GM08714 (cell line): ENCODE measurements around the gene USP2.

ENCODE experiments used
- H3K4me3 ChIP-seq: fragments of 200-500 bp; sonication (Bioruptor generic); 2 replicates; pipeline ENCODE4 v1.5.1; 2014; ENCODE audit warnings: mild to moderate bottlenecking, low read length, inconsistent platforms
- ZNF274 ChIP-seq: IDR thresholded peaks from 2 replicates; pipeline ENCODE4 v1.6.1; 2012; ENCODE audit warnings: mild to moderate bottlenecking, low read depth, low read length

Gene USP2

DNA sequence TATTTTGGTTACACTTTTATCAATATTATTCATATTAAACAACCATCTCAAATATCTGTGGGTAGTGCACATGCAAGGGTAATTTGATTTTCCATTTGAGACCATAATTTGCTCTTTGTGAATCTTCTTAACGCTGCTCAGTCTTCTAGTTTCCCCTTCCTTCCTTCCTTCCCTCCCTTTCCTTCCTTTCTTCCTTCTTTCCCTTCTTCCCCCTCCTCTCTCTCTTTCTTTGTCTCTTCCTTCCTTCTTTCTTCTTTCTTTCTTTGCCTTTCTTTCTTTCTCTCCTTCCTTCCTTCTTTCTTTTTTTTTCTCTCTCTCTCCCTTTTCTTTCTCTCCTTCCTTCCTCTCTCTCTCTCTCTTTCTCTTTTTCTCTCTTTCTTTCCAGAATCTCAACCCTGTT lies 51.3 kb downstream of the USP2 start:
- no peak for TF ChIP-seq ZNF274
- no peak overlapping the region for H3K4me3 ChIP-seq

DNA sequence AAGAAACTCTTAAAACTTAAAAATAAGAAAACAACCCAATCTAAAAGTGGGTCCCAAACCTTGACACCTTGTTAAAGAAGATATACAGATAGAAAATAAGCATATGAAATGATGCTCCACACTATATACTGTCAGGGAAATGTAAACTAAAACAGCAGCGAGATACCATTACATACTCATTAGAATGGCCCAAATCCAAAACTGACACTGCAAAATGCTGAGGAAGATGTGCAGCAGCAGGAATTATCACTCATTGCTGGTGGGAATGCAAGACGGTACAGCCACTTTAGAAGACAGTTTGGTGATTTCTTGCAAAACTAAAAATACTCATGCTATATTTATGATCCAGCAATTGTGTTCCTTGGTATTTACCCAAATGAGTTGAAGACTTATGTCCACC lies 52.2 kb downstream of the USP2 start:
- TF ChIP-seq ZNF274 = no peak
- no peak overlapping the region for H3K4me3 ChIP-seq

DNA sequence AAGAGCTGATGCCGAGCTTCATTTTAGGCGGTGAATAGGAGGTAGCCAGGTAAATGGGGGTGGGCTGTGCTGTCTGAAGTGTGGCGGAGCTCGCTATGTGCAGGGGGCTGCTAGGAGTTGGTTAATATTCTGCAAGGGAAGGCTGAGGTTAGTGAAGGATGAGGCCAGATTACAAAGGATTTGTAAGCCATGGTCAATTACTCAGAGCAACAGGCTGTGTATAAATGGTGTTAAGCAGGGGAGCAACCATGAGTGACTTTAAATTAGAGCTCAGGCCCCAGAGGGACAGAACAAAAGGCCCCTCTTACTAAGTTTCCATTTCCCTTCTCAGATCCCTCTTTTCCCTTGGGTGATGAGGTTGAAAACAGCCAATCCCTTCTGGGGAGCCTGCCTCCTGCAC lies 57.3 kb downstream of the USP2 start:
- no peak overlapping the region for H3K4me3 ChIP-seq
- no peak for TF ChIP-seq ZNF274

DNA sequence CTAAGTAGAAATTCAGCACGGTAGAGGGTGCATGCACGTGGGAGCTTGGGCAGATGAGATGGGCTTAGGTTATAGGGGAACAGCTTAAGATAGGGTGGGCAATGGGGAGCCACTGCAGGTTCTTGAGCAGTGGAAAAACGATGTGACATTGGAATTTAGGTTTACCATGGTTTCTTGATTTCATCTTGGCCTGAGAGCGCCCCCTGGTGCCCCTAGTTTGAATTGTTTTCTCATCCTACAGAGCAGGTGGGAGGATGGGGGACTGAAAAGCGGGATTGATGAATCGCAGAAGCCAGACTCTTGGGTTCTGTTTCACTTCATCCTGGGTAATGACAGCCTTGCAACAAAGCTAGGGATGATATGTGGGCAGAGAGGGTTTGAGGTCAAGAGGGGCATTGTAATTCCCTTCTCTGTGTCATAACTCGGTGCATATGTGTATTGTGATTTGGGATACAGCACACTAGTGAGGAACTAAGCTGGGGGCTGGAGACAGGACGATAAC lies 57.9 kb downstream of the USP2 start:
- TF ChIP-seq ZNF274 = no peak

DNA sequence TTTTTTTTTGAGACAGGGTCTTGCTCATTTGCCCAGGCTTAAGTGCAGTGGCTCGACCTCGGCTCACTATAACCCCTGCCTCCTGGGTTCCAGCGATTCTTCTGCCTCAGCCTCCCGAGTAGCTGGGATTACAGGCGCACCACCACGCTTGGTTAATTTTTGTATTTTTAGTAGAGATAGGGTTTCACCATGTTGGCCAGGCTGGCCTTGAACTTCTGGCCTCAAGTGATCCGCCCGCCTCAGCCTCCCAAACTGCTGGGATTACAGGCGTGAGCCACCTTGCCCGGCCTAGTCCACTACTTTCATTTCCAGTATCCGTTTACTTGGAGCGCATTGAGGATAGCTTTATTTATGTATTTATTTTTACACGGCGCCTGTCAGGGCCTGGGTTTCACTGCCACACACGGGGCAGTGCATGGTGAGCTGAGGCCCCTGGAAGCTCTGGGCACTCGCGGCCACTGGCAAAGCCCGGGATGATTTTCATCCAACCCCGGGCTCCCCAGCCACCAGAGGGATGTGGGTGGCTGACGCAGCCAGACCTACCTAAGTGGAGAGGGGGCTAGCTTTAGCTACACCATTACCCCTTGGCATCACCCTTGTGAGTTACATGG lies 58.5 kb downstream of the USP2 start:
- no peak overlapping the region for H3K4me3 ChIP-seq
- TF ChIP-seq ZNF274 = no peak

More for the DNA sequence above, 57.9 kb downstream of the USP2 start:
- no peak overlapping the region for H3K4me3 ChIP-seq

DNA sequence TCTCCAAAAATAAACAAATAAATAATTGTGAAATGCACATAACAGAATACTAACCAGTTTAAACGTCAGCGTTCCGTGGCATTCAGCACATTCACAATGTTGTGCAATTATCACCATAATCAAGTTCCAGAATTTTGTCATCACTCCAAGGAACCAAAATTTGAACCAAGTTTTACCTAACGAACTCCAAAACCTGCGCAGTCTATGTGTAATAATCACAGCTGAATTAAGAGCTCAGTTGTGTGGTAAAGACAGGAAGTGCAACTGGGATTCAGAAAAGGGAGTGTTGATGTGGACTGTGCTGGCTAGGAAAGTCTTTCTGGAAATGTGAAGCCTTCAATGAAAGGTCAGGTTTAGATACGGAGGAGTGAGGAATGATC lies 59.1 kb downstream of the USP2 start:
- H3K4me3 ChIP-seq = no peak overlapping the region
- no peak for TF ChIP-seq ZNF274

DNA sequence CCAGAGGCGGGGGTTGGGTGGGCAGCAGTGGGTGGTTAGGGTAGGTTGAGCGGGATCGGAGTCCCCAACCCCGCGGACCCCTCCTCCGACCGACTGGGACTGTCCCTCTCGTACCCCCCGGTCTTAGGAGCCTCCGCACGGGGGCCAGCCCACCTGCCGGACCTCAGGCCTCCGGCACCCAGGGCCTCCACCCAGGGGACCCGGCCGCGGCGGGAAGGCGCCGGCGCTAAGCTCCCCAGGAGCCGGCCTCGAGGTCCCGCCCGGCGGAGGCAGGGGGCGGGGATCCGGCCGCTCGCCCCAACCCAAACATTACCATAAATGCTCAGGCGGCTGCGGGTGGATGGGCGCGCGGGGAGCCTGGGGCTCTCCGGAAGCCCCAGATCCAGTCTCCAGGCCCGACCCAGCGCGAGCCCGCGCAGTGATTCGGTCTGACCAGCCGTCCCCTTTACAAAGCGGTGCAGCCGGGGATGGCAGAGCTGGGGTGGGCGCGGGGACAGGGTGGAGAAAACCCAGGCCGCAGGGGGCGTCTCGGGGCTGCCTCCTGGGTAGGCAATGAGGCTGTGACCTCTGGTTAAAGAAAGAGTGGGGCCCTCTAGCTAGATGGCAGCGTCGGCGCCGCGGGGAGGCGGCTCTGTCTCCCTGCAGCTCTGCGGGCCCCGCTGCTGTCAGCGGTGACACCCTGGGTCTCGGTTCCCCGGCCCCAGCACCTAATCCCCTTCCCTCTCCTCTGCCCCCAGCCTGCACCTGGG lies 60.5 kb downstream of the USP2 start:
- no peak for TF ChIP-seq ZNF274
- peak overlapping the region; percentile 47; the same call in 1 of the 2 replicates for H3K4me3 ChIP-seq

DNA sequence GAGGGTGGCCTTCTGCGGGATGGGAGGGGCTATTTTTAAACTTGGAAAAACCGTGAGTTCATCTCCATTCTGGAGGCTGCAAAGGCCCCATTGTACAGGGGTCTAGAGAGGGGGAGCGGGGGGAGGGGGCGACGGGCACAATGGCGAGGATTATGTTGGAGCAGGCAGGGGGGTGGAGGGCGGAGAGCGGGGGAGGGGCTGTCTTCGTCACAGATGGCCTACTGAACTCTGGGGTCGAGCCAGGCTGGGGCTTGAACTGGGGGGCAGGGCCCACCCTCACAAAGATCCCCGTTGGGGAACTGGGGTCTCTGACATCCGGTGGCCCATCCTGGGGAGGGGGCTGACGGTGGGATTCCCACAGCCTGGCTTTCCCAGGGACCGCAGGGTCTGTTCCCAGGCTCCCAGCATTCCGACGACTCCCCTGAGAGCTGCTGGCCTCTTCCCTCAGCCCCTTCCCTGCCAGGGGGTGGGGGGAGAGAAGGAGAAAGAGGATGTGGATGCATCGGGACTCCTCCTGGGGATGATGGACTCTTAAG lies 61.2 kb downstream of the USP2 start:
- TF ChIP-seq ZNF274 = no peak
- H3K4me3 ChIP-seq = peak overlapping the region; percentile 47; the same call in 1 of the 2 replicates

DNA sequence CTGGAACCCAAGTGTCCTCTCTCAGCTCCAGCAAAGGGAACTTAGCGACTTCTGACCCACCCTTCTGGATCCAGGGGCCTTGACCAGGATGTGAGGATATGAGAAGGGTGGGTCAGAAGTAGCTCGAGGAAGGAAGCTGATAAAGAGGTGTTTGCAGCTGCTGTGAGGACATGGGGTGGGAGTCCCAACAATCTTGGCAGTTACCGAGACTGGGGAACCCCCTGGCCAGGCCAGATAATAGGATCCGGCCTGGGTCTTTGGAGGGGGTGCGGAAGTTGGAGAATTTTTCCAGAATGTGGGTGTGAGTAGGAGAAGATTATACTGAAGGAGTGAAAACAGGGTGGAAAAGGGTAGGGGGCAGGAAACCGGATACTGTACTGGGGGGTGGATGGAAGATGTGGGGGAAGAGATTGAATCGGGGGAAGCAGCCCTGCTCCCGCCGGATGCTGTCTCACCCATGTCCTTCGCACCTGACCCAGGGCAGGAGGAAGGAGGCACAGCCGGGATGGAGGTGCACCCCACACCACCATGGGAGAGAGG lies 61.7 kb downstream of the USP2 start:
- H3K4me3 ChIP-seq = no peak overlapping the region
- no peak for TF ChIP-seq ZNF274

DNA sequence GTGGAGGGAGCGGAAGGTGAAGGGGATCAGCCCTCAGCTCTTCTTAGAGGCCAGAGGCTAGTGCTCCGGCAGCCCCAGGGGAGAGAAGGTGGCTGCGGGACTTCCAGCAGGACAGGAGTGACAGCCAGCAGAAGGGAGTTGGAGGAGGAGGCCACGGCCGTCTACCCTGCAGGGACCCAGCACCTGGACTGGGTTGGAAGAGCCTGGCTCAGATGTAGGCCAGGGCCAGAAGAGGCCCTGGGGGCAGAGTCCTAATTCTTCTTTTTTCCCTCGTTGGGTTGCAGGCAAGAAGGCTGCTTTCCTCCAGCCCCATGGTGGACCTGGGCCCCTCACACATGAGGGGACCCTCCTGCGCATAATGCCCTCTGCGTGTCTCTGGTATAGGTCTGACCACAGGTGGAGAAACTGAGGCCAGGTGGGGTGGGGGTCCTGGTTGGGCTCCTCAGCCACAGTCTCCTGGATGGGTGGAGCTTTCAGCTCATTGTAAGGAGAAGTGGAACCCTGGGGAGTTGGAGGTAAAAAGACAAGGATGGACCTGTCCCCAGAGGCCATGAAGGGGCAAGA lies 62.3 kb downstream of the USP2 start:
- no peak for TF ChIP-seq ZNF274
- no peak overlapping the region for H3K4me3 ChIP-seq

DNA sequence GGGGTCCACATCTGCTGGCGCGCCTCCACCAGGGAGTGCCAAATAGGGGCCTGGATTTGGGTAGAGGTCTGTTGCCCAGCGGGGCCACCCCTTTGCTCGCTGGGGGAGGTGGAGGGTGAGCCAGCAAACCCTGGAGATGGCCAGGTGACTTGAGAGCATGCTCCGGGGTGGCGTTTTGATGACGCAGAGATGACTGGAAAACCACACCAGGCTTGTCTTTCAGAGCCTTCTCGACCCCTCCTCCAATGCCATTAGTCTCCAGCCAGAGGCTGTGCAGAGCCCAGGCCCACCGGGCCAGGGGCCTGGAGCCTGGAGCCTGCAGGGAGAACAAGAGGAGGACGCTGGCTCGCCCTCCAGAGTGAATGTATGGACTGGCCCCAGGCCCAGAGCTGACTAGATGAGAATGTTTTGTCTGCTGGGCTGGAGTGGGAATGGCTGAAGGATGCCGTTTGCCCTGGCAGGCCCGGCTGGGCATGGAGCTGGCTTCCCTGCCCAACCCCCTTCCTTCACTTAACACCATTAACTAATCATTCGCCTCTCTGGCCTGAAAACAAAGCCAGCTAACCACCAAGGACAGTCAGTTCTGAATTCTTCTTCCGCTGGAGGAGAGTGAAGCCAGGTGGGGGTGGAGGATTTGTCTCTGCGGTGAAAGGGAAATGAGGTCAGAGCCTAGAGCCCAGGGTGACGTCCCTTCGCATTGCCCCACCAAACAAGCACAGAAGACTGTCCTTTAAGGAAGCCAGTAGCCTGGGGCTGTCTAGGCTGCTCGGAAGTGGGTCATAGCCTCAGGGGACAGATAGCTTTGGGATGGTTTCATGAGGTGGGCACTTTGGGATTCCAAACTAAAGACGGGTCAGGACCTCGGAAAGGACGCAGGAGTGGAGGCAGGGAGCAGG lies 63.0 kb downstream of the USP2 start:
- H3K4me3 ChIP-seq = no peak overlapping the region
- TF ChIP-seq ZNF274 = no peak

DNA sequence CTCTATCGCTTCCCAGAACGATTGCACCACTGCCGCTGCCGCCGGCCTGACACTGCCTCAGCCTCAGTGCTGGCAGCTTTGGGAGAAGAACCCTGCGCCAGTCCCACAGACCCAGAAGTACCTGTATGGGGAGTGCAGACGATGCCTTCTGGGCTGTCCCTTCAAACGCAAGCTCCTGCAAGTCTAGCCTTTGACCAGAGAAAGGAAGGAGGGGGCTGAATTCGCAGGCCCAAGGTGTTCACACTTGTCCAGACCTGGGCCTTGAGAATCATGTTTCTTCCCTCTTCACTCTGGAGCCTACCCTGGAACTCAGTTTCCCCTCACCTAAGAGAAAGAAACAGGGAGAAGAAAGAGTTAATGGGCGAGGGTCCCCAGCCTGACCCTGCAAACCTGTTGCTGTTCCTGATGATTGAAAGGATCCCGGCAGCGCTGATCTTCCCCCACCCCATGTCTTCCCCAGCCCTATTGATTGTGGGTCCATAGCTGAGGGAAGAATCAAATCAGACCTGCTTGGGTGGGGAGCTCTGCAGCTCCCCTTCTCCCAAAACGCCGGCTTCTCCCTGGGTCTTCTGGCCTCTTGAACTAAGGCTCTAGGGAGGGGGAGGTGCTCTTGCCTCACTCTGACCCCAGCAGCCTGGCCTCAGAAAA lies 63.8 kb downstream of the USP2 start:
- no peak for TF ChIP-seq ZNF274
- no peak overlapping the region for H3K4me3 ChIP-seq
